Astrocyte of the spinal cord (primary cell): ENCODE data around the gene SPACA9.

Experiments
- DNase-seq: peaks from one replicate; pipeline ENCODE4 v3.0.0; 2011; ENCODE audit warnings: low read depth, low spot score
- H3K4me3 ChIP-seq: 2 replicates; pipeline ENCODE4 v1.5.1; 2011; ENCODE audit warnings: low read depth, mild to moderate bottlenecking, low read length, moderate library complexity
- in situ Hi-C: cut with HindIII; loops from 2 replicates; pipeline ENCODE4 v1.10.0; 2017; ENCODE audit warnings: low sequenced_read_pairs
- TF ChIP-seq, protein P1 (sequence below): IDR thresholded peaks from 2 replicates; pipeline ENCODE4 v1.5.1; 2012; ENCODE audit warnings: low read depth, mild to moderate bottlenecking, low read length, inconsistent platforms

Gene SPACA9

DNA sequence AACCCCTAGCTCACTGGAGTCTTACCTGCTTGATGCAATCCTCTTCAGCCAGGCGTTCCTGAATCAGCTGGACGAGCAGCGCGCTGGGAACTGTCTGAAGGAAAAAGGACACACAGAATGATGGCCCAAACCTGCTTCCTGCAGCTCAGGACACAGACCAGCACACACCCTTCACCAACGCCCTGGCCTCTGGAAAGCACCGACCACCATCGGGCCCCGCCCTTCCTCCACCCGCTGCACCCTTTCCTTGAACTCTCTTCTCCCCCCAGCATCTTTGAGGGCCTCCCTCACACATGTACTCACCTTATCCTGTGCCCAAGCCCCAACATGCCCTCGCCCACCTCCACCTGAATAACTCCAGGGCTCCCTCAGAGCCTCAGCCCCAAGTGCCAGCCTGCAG is 23.9 kb upstream of the SPACA9 start:
- TF ChIP-seq, protein P1, sequence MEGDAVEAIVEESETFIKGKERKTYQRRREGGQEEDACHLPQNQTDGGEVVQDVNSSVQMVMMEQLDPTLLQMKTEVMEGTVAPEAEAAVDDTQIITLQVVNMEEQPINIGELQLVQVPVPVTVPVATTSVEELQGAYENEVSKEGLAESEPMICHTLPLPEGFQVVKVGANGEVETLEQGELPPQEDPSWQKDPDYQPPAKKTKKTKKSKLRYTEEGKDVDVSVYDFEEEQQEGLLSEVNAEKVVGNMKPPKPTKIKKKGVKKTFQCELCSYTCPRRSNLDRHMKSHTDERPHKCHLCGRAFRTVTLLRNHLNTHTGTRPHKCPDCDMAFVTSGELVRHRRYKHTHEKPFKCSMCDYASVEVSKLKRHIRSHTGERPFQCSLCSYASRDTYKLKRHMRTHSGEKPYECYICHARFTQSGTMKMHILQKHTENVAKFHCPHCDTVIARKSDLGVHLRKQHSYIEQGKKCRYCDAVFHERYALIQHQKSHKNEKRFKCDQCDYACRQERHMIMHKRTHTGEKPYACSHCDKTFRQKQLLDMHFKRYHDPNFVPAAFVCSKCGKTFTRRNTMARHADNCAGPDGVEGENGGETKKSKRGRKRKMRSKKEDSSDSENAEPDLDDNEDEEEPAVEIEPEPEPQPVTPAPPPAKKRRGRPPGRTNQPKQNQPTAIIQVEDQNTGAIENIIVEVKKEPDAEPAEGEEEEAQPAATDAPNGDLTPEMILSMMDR, result no peak
- no peak for DNase-seq
- no peak overlapping the region for H3K4me3 ChIP-seq
- in situ Hi-C loops, result no loop called here

DNA sequence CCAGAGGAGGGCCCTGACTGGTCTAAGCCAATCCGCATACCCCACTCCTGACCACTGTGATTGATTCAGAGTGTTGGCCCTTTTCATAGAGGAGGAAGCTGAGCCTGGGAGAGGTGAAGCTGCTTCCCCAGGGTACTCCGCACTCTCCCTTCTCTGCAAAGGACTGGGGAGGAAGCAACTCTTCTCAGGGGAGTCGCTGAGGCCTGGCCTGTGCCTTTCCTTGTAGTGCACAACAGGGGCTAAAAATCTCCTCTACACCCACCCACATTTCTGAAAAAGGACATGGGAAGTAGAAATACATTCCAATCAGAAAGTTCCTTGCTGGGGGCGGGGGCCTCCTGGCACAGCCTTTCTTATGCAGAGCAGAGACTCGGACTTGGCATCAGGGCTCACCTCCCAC is 22.8 kb upstream of the SPACA9 start:
- H3K4me3 ChIP-seq, result no peak overlapping the region
- in situ Hi-C loops, result no loop called here
- TF ChIP-seq, protein P1, result no peak
- no peak for DNase-seq

DNA sequence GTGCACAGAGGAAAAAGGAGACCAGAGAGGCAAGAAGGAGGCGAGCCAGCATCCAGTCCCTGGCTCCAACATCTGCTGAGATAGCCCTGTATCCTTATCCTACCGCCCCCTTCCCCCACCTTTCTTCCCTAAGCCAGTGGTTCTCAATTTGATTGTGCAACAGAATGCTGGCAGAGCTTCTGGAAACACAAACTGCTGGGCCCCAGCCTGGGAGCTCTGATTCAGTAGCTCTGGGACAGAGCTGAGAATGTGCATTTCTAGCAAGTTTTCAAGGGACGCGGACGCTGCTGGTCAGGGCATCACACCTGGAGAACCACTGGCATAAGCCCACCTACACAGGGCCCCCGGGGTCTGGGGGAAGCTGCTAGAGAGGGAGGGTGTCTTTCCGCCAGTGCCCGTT is 21.7 kb upstream of the SPACA9 start:
- no peak overlapping the region for H3K4me3 ChIP-seq
- DNase-seq, result peak; percentile 37
- TF ChIP-seq, protein P1, result no peak
- in situ Hi-C loops, result no loop called here

DNA sequence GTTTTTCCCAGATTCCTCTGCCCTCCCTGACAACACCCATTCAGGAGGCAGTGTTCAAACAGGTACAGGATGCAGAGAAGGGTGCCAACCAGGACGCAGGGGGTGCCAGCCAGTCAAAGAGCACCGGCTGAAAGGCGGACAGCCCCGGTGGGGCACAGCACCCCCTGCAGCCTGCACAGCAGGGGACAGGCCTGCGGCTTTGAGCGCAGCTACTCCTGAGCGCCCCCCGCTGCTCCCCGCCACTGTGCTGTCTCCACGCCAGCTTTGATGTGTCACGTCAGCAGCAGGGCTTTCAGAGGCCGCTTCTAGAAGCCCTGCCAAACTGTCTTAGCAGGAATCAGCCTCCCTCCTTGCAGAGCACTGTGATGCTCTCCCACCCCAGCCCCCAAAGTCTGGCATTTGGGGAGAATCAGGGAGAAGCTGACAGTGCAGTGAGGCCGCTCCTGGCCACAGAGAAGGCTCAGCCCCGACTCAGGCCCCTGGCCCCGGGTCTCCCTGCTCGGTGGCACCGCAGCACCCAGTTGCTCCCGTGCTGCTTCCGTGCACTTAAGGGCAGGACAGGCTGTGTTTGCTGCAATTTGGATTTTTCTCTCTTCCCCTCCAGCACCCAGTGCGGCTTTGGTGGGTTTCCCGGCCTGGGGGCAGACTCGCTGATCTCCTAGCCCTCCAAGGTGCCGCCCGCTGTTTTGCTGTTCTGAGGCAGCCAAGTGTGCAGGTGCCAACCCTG is 20.9 kb upstream of the SPACA9 start:
- H3K4me3 ChIP-seq, result no peak overlapping the region
- TF ChIP-seq, protein P1, result no peak
- in situ Hi-C loops, result no loop called here
- DNase-seq, result peak; percentile 46

DNA sequence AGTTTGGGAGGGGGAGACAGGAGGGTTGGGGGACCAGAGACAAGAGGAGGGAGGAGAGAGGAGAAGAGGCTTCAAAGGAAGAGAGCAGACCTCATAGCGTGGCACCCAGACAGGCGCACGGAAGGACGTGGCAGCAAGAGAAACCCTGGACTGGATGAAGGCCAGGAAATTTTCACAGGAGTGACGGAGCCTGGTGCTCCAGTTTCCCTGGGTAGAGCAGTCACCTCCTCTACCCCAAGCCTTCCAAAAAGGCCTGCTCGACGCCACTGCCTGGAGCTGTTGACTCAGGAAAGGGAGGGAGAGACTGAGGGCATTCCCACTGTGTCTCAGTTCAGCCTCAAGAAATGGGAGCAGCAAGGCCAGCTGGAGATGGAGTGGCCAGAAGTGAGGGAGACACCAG is 19.9 kb upstream of the SPACA9 start:
- H3K4me3 ChIP-seq, result no peak overlapping the region
- no peak for DNase-seq
- TF ChIP-seq, protein P1, result no peak
- in situ Hi-C loops, result no loop called here

DNA sequence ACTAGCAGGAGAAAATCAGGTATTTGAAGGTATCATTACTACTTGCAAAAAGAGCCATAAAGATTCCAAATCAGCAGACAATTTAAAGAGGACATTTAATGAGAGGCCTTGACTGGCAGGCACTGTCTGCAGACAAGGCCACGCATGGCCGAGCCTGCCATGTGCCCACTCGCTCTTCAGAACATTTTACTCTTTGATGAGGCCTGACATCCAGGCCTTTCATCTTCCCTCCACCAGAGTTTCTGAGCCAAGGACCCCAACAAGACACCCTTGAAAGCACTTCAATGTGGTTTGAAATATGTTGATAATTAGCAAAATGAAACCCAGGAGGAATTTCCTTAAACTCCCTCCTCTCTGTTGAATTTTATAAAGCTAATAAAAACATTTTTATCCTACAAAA is 17.0 kb upstream of the SPACA9 start:
- DNase-seq, result no peak
- no peak overlapping the region for H3K4me3 ChIP-seq
- in situ Hi-C loops, result no loop called here
- TF ChIP-seq, protein P1, result no peak
